ENCODE results near the gene GCH1. TPM values are rescaled to one million over a fixed set of nuclear protein-coding genes. Genes with fewer than 3 reads are reported as not detected.
"Not testable (repeated sequence)": the region's sequence is repeated elsewhere in the genome, so short reads cannot be mapped to it uniquely, and the experiment has no call there.

Gene GCH1
- total RNA-seq, 2 donors from 2014 or later = 26.6 to 34.3 TPM

GRCh38 chr14:54916101-54916500 is 13.5 kb upstream of the GCH1 start:
- ATAC-seq (no peak), DNase-seq (no peak)
- intact Hi-C loops (cut with DNase I, micrococcal nuclease) = no loop called here

- ATAC-seq (no peak), DNase-seq (no peak)
- intact Hi-C loops (cut with DNase I, micrococcal nuclease) = no loop called here
Measured at GRCh38 chr14:54909817-54910558, 7.4 kb upstream of the GCH1 start.

DNA sequence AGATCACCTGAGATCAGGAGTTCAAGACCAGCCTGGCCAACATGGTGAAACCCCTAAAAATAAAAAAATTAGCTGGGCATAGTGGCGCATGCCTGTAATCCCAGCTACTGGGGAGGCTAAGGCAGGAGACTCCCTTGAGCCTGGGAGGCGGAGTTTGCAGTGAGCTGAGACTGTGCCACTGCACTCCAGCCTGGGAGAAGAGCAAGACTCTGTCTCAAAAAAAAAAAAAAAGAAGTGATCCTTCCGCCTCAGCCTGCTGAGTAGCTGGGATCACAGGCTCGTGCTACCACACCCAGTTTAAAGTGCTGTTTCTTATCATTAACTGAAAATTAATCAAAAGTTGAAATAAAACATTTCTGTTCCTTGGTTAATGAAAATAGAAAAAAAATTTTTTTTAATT is 6.3 kb upstream of the GCH1 start:
- ATAC-seq (peak; percentile 26), DNase-seq (peak in 1 of 2 donors; percentile 12)
- intact Hi-C loops (cut with DNase I, micrococcal nuclease) = not testable (repeated sequence)

- DNase-seq = no peak
- intact Hi-C loops (cut with DNase I, micrococcal nuclease) = no loop called here
Measured at GRCh38 chr14:54908190-54908589, 5.6 kb upstream of the GCH1 start.

DNA sequence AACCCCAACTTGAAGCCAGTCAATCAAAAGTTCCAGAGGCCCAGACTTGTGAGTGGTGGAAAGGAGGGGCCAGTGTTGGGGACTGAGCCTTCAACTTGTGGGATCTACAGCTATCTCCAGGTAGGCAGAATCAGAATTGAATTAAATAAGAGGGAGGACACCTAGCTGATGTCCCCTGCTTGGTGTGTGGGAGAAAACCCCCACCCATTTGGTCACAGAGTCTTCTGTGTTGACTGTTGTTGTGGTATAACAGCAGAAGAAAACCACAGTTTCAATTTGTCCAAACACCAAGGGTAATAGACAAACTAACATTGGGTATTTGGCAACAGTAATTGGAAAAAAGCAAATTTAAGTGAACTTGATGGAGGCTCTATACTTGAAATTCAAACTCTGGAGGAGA is 3.4 kb upstream of the GCH1 start:
- intact Hi-C loops (cut with DNase I, micrococcal nuclease) = no loop called here
- DNase-seq (no peak), ATAC-seq (no peak)

More at GRCh38 chr14:54908190-54908589, 5.6 kb upstream of the GCH1 start:
- no peak for ATAC-seq

- intact Hi-C loops (cut with DNase I, micrococcal nuclease) = no loop called here
- peak; percentile 77 to 86 for DNase-seq
- peak; percentile 74 for ATAC-seq
Measured at GRCh38 chr14:54902143-54902520, 494 bp downstream of the GCH1 start.

- ATAC-seq = peak; percentile 42
- intact Hi-C loops (cut with DNase I, micrococcal nuclease) = no loop called here
- DNase-seq = peak in 1 of 2 donors; percentile 30
Measured at GRCh38 chr14:54901380-54902142, 1.1 kb downstream of the GCH1 start.

DNA sequence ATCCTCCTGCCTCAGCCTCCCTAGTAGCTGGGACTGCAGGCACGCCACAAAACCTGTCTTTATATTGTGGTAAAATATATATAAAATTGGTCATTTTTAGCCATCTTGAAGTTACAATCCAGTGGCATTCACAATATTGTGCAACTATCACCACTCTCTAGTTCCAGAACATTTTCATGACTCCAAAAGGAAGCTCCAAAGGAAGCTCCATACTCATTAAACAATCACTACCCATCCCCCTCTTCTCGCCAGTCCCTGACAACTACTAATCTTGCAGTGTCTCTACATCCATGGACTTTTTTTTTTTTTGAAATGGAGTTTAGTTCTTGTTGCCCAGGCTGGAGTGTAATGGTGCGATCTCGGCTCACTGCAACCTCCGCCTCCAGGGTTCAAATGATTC is 3.1 kb downstream of the GCH1 start:
- ATAC-seq (no peak), DNase-seq (no peak)
- intact Hi-C loops (cut with DNase I, micrococcal nuclease) = no loop called here

GRCh38 chr14:54897809-54898555 is 4.6 kb downstream of the GCH1 start:
- ATAC-seq; intact Hi-C loops (cut with DNase I, micrococcal nuclease); DNase-seq: not testable (repeated sequence)

DNA sequence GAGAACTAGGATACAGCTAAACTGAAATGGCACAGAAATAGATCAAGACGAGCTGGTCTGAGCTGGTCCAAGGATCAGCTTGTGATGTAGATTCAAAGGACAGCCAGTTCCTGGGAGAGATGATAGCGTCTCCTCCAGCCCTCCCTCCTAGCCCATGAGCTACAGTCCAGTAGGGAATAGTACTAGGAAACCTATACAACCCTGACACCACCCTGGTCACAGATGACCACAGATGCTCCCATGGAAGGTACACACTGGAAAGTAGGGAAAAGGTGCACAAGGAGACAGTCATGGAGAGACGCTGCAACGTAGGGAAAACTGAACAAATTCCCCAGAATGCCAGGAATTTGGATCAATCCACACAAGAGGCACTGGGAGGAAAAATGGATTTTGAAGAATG is 6.9 kb downstream of the GCH1 start:
- DNase-seq (no peak), ATAC-seq (peak; percentile 7)
- intact Hi-C loops (cut with DNase I, micrococcal nuclease) = no loop called here

GRCh38 chr14:54894995-54895394 is 7.6 kb downstream of the GCH1 start:
- intact Hi-C loops (cut with DNase I, micrococcal nuclease) = no loop called here
- ATAC-seq (no peak), DNase-seq (no peak)

DNA sequence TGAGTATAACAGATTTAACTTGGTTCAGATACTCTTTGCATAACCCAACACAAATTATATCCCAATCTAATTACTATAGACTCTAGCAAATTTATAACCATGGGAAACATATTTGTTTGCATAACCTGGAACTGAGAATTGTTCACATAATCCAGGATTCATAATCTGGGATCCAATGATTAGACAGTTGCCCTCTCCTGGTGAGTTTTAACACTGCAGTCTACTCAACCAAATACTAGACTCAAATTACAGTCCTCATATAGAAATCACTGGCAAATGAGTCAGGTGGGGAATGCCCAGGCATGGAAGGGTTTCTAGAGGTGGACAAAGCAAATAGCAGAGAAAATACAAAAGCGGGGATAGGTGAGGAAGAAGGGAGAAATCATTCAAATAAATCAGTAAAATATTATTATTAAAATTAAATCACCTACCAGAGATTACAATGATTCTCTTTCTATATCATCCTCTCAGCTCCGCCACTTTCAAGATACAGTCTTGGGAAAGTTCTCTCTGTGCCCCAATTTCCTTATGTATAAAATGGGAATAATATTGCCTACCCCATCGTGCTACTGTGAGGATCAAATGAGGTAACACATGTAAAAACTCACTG is 9.4 kb downstream of the GCH1 start:
- DNase-seq = no peak
- intact Hi-C loops (cut with DNase I, micrococcal nuclease) = no loop called here
- ATAC-seq = peak; percentile 54

- ATAC-seq (no peak), DNase-seq (no peak)
- intact Hi-C loops (cut with DNase I, micrococcal nuclease) = no loop called here
Measured at GRCh38 chr14:54891471-54892245, 11.0 kb downstream of the GCH1 start.

DNA sequence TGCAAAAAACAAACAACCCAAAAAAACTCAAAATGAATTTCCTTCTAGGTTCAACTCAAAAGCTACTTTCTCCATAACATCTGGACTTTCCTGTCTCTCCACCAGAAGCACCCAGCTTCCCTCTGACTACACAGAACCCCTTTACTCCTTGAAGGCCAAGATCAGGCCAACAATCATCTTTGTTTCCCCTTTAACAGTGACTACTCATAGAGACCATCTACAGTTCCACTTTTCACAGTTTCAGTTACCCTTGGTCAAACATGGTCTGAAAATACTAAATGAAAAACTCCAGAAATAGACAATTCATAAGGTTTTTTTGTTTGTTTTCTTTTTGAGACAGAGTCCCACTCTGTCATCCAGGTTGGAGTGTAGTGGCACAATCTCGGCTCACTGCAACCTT is 11.8 kb downstream of the GCH1 start:
- intact Hi-C loops (cut with DNase I, micrococcal nuclease) = no loop called here
- DNase-seq (no peak), ATAC-seq (no peak)

DNA sequence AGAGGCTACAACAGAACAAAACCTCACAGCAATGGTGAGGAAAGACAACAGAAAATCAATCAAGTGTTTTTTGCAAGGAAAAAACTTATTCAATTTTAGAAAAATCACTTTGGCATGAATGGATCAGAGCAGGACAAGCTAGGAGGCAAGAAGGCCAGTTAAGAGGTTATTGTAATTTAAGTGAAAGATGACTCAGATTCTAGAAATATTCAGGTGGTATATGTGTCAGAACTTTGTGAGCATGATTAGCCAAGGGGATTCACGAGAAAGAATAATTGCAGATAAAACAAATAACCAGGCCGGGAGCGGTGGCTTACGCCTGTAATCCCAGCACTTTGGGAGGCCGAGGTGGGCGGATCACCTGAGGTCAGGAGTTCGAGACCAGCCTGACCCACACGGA is 12.7 kb downstream of the GCH1 start:
- intact Hi-C loops (cut with DNase I, micrococcal nuclease) = no loop called here
- ATAC-seq (no peak), DNase-seq (no peak)

DNA sequence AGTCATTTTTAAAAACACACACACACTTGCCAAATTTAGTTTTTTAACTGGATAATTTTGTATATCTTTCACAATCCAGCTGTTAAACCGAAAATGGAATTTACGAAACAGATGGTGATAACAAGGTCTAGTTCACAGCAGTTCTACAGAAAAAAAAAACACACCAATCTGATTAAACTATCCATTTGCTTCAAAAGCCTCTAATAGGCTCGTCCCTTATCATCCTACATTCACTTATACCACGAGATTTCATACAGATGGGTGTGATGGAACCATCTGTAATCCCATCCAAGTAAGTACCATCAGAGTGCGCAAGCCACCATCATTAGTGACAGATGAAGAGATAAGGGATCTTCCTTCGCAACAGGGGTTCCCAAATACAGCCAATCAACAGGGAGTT is 20.1 kb downstream of the GCH1 start:
- intact Hi-C loops (cut with DNase I, micrococcal nuclease) = no loop called here
- DNase-seq = no peak
- no peak for ATAC-seq

GRCh38 chr14:54881761-54882401 is 20.7 kb downstream of the GCH1 start:
- no peak for DNase-seq
- intact Hi-C loops (cut with DNase I, micrococcal nuclease) = no loop called here
- peak; percentile 80 for ATAC-seq

DNA sequence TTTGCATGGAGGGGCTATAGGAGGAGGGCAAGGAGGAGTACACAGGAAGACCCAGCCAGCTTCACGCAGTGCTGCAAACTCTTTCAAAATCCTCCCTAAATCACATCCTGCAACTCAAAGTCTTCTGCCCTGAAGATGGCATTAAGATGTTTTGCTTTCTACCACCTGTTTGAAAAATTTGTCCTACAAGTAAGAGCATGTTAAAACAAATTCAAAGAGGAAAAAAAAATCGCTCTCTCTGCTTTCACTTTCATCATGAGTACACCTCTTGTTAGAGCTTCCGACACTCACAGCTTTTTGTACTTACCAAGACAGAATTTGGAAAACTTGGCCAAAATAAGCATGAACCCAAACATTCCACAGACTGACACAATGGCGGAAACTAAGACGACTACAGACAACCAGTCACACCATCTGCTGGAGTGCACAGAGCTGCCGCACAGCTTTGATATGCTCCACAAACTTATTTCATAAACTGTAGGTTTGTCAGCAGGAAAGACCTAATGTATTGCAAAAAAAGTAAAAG is 21.3 kb downstream of the GCH1 start:
- peak; percentile 49 for ATAC-seq
- DNase-seq = peak in 1 of 2 donors; percentile 28
- intact Hi-C loops (cut with DNase I, micrococcal nuclease) = no loop called here
